Astrocyte (in vitro differentiated cells and primary cell): Measurements from ENCODE around the gene GMPR. TPM values are rescaled to one million over a fixed set of nuclear protein-coding genes. Genes with fewer than 3 reads are reported as not detected.

Experiments
- DNase-seq: peaks from one replicate; pipeline ENCODE4 v3.0.0-alpha.2; 2010; ENCODE audit warnings: low read depth
- FAIRE-seq: peaks from 2 replicates; lab custom pipeline; 2011; peaks lifted over from hg19 to GRCh38; lab: Jason Lieb, UNC
- H2AFZ ChIP-seq: 2 replicates; pipeline ENCODE4 v1.6.0; 2012; ENCODE audit warnings: low read depth, low read length, inconsistent platforms
- H3K27ac ChIP-seq: 2 replicates; pipeline ENCODE4 v1.5.1; 2011; ENCODE audit warnings: low read depth, low read length, inconsistent platforms
- H3K27me3 ChIP-seq: 2 replicates; pipeline ENCODE4 v1.6.0; 2011; ENCODE audit warnings: low read length, inconsistent platforms; ENCODE audit not compliant: insufficient read depth
- H3K36me3 ChIP-seq: 2 replicates; pipeline ENCODE4 v1.5.1; 2011; ENCODE audit warnings: low read length, inconsistent platforms; ENCODE audit not compliant: insufficient read depth
- H3K4me1 ChIP-seq: 2 replicates; pipeline ENCODE4 v1.5.1; 2011; ENCODE audit warnings: low read length, inconsistent platforms; ENCODE audit not compliant: insufficient read depth
- H3K4me2 ChIP-seq: 2 replicates; pipeline ENCODE4 v1.6.0; 2012; ENCODE audit warnings: low read length, inconsistent platforms
- H3K4me3 ChIP-seq: 2 replicates; pipeline ENCODE4 v1.5.1; 2011; ENCODE audit warnings: low read depth, mild to moderate bottlenecking, low read length, inconsistent platforms; ENCODE audit not compliant: insufficient read depth
- H3K79me2 ChIP-seq: 2 replicates; pipeline ENCODE4 v1.6.0; 2012; ENCODE audit warnings: mild to moderate bottlenecking, low read length, inconsistent platforms; ENCODE audit not compliant: insufficient read depth
- H3K9ac ChIP-seq: 2 replicates; pipeline ENCODE4 v1.6.0; 2012; ENCODE audit warnings: mild to moderate bottlenecking, low read length, inconsistent platforms
- H3K9me3 ChIP-seq: 2 replicates; pipeline ENCODE4 v1.5.1; 2012; ENCODE audit warnings: low read depth, mild to moderate bottlenecking, low read length, inconsistent platforms; ENCODE audit not compliant: insufficient read depth
- H4K20me1 ChIP-seq: 2 replicates; pipeline ENCODE4 v1.6.0; 2012; ENCODE audit warnings: low read length, inconsistent platforms; ENCODE audit not compliant: insufficient read depth
- H3K27ac Mint-ChIP-seq: one replicate; pipeline ENCODE4 v1.8.0; 2021; ENCODE audit warnings: mild to moderate bottlenecking, mixed read lengths; ENCODE audit not compliant: unreplicated experiment
- H3K27me3 Mint-ChIP-seq: one replicate; pipeline ENCODE4 v1.8.0; 2021; ENCODE audit warnings: low read depth, mixed read lengths; ENCODE audit not compliant: unreplicated experiment
- H3K36me3 Mint-ChIP-seq: one replicate; pipeline ENCODE4 v1.8.0; 2021; ENCODE audit warnings: low read depth, mixed read lengths; ENCODE audit not compliant: unreplicated experiment
- H3K4me1 Mint-ChIP-seq: one replicate; pipeline ENCODE4 v1.8.0; 2021; ENCODE audit warnings: low read depth, mixed read lengths; ENCODE audit not compliant: unreplicated experiment
- H3K4me3 Mint-ChIP-seq: one replicate; pipeline ENCODE4 v1.8.0; 2021; ENCODE audit warnings: mild to moderate bottlenecking, moderate library complexity, mixed read lengths; ENCODE audit not compliant: unreplicated experiment
- H3K9me3 Mint-ChIP-seq: one replicate; pipeline ENCODE4 v1.8.0; 2021; ENCODE audit warnings: mild to moderate bottlenecking, mixed read lengths; ENCODE audit not compliant: unreplicated experiment
- EZH2 ChIP-seq: IDR thresholded peaks from 2 replicates; pipeline ENCODE4 v1.6.1; 2012; ENCODE audit warnings: mild to moderate bottlenecking, low read length, inconsistent platforms; ENCODE audit not compliant: insufficient read depth
- total RNA-seq: library from RNA; stranded (reverse); gene quantifications from 2 replicates; pipeline ENCODE4 v1.2.1, GENCODE V29; 2021
- TF ChIP-seq, protein P1 (sequence below): IDR thresholded peaks from 2 replicates; pipeline ENCODE4 v1.5.1; 2011; ENCODE audit warnings: low read depth, mild to moderate bottlenecking, inconsistent platforms, low read length, moderate library complexity; ENCODE audit not compliant: insufficient read depth

The GMPR gene
- total RNA-seq, 1 donor from 2014 or later = 2.0 TPM

DNA sequence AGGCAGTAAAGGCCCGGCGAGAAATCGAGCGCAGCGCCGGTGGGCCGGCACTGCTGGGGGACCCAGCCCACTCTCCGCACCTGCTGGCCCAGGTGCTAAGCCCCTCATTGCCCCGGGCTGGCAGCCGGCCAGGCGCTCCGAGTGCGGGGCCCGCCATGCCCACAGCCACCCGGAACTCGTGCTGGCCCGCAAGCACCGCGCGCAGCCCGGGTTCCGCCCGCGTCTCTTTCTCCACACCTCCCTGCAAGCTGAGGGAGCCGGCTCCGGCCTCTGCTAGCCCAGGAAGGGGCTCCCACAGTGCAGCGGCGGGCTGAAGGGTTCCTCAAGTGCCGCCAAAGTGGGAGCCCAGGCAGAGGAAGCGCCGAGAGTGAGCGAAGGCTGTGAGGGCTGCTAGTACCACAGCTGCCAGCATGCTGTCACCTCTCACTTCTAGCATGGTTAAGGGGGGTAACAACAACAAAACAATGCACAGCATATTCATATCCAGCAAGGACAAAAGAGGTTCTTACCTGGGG, 11.3 kb upstream of the GMPR start:
- Mint-ChIP-seq H3K27ac (no peak overlapping the region), H3K4me3 (no peak overlapping the region), H3K36me3 (no peaks in the 10 kb centered on the region), H3K9me3 (no peaks in the 10 kb centered on the region), H3K4me1 (peaks cover 13% of the 10 kb centered on the region), H3K27me3 (no peaks in the 10 kb centered on the region)
- Histone ChIP-seq H3K4me3 (no peak overlapping the region), H3K9ac (no peak overlapping the region), H3K27me3 (peaks cover 25% of the 10 kb centered on the region), H3K27ac (no peak overlapping the region), H3K4me1 (peaks cover 6% of the 10 kb centered on the region), H4K20me1 (no peaks in the 10 kb centered on the region), H2AFZ (no peak overlapping the region), H3K9me3 (no peaks in the 10 kb centered on the region), H3K4me2 (no peak overlapping the region), H3K36me3 (no peaks in the 10 kb centered on the region), H3K79me2 (no peaks in the 10 kb centered on the region)
- TF ChIP-seq, protein P1, sequence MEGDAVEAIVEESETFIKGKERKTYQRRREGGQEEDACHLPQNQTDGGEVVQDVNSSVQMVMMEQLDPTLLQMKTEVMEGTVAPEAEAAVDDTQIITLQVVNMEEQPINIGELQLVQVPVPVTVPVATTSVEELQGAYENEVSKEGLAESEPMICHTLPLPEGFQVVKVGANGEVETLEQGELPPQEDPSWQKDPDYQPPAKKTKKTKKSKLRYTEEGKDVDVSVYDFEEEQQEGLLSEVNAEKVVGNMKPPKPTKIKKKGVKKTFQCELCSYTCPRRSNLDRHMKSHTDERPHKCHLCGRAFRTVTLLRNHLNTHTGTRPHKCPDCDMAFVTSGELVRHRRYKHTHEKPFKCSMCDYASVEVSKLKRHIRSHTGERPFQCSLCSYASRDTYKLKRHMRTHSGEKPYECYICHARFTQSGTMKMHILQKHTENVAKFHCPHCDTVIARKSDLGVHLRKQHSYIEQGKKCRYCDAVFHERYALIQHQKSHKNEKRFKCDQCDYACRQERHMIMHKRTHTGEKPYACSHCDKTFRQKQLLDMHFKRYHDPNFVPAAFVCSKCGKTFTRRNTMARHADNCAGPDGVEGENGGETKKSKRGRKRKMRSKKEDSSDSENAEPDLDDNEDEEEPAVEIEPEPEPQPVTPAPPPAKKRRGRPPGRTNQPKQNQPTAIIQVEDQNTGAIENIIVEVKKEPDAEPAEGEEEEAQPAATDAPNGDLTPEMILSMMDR = no peak
- no peak for DNase-seq
- no peak for FAIRE-seq

DNA sequence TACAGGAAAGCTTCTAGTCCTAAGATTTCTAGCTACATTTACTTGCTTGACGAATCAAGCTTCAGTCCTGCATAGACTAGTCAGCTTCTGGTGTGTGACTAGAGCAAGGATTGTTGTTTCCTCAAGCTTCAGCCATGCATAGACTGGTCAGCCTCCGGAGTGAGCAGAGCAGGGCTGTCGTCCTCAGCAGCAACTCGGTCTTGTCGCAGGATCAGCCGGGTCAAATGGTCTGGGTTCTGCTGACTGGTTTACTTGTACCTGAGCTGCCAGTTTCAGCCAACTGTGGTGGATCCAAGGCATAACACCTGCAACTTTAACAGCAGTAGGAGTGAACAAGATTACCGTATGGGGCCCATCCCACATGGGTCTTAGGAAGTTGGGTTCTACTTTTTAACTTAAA, 10.8 kb upstream of the GMPR start:
- H3K27ac Mint-ChIP-seq = no peak overlapping the region
- H3K36me3 Mint-ChIP-seq = no peaks in the 10 kb centered on the region
- peaks cover 25% of the 10 kb centered on the region for H3K27me3 ChIP-seq
- no peaks in the 10 kb centered on the region for H3K9me3 Mint-ChIP-seq
- H3K9me3 ChIP-seq = no peaks in the 10 kb centered on the region
- H3K4me3 Mint-ChIP-seq = no peak overlapping the region
- H2AFZ ChIP-seq = no peak overlapping the region
- H3K4me2 ChIP-seq = no peak overlapping the region
- peaks cover 6% of the 10 kb centered on the region for H3K4me1 ChIP-seq
- no peaks in the 10 kb centered on the region for H3K36me3 ChIP-seq
- H3K27me3 Mint-ChIP-seq = no peaks in the 10 kb centered on the region
- no peak overlapping the region for H3K4me3 ChIP-seq
- H4K20me1 ChIP-seq = no peaks in the 10 kb centered on the region
- no peak overlapping the region for H3K9ac ChIP-seq
- TF ChIP-seq EZH2 = no peak
- TF ChIP-seq, protein P1 = no peak
- H3K27ac ChIP-seq = no peak overlapping the region
- peaks cover 11% of the 10 kb centered on the region for H3K4me1 Mint-ChIP-seq
- no peak for FAIRE-seq
- DNase-seq = no peak
- no peaks in the 10 kb centered on the region for H3K79me2 ChIP-seq

DNA sequence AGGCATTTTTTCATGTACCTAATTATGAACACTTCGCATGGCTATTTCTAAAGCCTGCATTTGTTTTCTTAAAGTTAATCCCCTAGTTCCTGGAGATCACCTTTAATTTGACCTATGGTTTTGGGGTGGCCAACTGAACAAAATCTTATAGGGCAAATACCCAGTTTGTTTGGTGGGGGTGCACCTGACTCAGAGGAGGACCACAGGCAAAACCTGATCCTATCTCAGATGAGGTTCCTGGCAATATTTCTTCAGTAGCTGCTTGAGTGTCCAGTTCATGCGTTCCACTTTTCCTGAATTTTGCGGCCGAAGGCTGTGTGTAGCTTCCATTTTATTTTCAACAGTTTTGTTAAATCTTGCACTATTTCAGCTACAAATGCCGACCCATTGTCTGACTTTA, 10.3 kb upstream of the GMPR start:
- H3K27ac Mint-ChIP-seq = no peak overlapping the region
- Histone ChIP-seq H2AFZ (no peak overlapping the region), H3K27me3 (peaks cover 25% of the 10 kb centered on the region), H3K9me3 (no peaks in the 10 kb centered on the region), H3K9ac (no peak overlapping the region), H3K4me3 (no peak overlapping the region), H3K27ac (no peak overlapping the region), H3K36me3 (no peaks in the 10 kb centered on the region), H3K79me2 (no peaks in the 10 kb centered on the region), H4K20me1 (no peaks in the 10 kb centered on the region), H3K4me2 (no peak overlapping the region), H3K4me1 (peaks cover 6% of the 10 kb centered on the region)
- H3K27me3 Mint-ChIP-seq = no peaks in the 10 kb centered on the region
- DNase-seq (no peak), FAIRE-seq (no peak)
- H3K4me1 Mint-ChIP-seq = peaks cover 8% of the 10 kb centered on the region
- TF ChIP-seq, protein P1 = no peak
- no peak for TF ChIP-seq EZH2
- H3K9me3 Mint-ChIP-seq = no peaks in the 10 kb centered on the region
- no peak overlapping the region for H3K4me3 Mint-ChIP-seq
- H3K36me3 Mint-ChIP-seq = no peaks in the 10 kb centered on the region
